ENCODE data around the gene LRRC74B.
"Not testable (repeated sequence)": the region's sequence is repeated elsewhere in the genome, so short reads cannot be mapped to it uniquely, and the experiment has no call there.

The LRRC74B gene

GRCh38 chr22:21060363-21060762 is 14.6 kb downstream of the LRRC74B start:
- DNase-seq, result not testable (repeated sequence)

- not testable (repeated sequence) for DNase-seq
These were observed 16.0 kb downstream of the LRRC74B start for GRCh38 chr22:21061660-21062321.

DNA sequence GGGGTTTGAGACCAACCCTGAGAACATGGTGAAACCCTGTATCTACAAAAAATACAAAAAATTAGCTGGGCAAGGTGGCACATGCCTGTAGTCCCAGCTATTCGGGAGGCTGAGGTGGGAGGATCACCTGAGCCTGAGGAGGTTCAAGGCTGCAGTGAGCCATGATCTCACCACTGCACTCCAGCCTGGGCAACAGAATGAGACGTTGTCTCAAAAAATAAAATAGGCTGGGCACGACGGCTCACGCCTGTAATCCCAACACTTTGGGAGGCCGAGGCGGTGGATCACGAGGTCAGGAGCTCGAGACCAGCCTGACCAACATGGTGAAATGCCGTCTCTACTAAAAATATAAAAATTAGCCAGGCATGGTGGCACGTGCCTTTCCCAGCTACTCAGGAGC is 18.7 kb downstream of the LRRC74B start:
- not testable (repeated sequence) for DNase-seq

DNA sequence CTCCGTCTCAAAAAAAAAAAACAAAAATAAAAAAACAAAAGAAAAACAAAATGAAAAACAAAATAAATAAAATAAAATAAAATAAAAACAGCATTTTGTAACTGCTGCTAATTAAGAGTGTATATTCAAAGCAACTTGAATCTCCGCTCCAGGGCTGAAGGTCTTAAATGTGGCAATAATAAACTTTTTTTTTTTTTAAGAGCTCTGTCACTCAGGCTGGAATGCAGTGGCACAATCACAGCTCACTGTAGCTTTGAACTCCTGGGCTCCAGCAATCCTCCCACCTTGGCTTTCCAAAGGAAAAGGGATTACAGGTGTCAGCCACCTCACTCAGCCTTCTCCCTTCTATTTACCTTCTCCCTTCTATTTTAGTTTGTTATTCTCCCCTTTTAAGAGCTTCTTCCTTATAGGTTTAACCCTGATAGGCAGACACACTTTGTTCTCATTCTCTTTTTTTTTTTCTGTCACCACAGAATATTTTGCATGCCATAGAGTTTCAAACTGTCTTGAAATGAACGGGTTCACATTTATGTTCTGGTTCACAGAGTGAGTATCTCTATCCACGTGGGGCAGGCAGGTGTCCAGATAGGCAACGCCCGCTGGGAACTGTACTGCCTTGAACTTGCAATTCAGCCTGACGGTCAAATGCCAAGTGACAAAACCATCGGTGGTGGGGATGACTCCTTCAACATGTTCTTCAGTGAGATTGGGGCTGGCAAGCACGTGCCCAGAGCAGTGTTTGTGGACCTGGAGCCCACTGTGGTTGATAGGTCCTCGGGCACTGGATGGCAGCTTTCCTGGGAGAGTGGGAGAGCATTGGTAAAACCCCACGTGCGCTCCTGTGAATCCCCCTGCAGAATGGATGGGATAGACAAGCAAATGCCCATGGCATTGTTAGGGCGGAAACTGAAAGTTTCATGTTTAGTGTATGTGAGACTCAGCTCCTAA is 19.4 kb downstream of the LRRC74B start:
- no peak for DNase-seq

GRCh38 chr22:21067075-21067900 is 21.5 kb downstream of the LRRC74B start:
- DNase-seq, result no peak

DNA sequence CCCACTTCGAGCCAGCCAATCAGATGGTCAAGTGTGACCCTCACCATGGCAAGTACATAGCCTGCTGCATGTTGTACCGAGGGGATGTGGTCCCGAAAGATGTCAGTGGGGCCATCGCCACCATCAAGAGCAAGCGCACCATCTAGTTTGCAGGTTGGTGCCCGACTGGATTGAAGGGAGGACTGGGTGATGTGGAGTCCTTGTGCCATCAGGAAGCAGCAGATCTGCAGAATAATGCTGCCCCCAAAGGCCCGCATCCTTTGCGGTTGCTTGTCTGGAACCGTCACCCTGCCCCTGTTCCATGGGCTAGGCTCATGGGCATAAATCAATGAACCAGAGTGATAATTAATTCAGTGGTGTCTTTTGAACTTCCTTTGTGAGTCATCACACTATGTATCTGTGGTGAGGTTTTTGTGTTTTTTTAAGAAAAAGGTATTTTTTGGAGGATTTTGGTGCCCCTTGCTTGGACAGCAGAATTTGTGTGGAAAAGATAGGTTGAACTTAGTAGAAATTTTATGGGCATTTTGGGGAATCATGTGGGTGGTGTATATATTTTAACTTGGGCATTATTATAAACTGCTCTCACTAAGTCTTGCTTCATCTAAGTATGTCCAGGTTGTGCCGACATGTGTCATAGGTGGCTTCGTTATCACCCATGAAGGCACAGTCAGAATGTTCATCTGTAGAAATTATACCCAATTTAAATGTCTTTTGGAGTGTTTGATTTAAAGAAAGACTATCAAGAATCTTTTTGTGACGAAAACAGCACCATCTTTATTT is 22.3 kb downstream of the LRRC74B start:
- DNase-seq, result no peak

GRCh38 chr22:21068681-21069276 is 23.0 kb downstream of the LRRC74B start:
- DNase-seq, result no peak

DNA sequence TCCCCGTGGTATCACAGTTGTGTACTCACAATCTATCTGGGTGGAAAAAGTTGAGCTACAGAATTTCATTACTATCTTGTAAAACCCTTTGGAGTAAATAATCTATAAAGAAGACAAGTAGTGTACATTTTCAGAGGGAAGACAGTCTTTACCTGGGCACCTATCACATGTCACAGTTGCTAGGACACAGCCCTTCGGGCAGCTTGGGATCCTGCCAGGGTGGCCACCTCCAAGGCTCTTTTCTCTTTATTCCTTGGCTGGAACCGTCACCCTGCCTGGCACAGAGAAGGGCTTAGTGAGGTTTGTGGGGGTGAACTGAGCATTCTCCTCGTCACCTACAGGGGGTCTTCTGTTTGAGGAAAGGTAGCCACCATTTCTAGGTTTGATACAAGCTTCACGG is 23.6 kb downstream of the LRRC74B start:
- no peak for DNase-seq

- no peak for DNase-seq
These were observed 25.2 kb downstream of the LRRC74B start for GRCh38 chr22:21070690-21071615.

DNA sequence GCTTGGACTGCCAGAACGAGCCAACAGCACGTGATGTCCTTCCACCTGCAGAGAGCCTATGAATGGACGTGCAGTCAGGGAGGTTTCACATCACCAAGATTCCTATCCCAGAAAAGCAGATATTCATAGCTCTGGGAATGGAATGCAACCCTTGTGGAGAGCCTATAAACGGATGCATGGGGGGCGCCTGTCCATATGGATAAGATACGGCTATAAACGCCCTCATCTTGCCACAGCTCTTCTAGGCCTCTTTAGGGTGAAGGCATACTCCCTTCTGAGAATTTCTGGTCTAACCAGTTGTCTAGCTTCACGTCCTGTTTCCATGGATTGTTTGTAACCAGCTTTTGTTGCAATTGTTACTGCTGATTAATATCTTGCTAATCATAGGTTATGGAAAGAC is 26.1 kb downstream of the LRRC74B start:
- not testable (repeated sequence) for DNase-seq

- no peak for DNase-seq
These were observed 27.3 kb downstream of the LRRC74B start for GRCh38 chr22:21073023-21073422.

GRCh38 chr22:21073482-21073881 is 27.7 kb downstream of the LRRC74B start:
- no peak for DNase-seq

DNA sequence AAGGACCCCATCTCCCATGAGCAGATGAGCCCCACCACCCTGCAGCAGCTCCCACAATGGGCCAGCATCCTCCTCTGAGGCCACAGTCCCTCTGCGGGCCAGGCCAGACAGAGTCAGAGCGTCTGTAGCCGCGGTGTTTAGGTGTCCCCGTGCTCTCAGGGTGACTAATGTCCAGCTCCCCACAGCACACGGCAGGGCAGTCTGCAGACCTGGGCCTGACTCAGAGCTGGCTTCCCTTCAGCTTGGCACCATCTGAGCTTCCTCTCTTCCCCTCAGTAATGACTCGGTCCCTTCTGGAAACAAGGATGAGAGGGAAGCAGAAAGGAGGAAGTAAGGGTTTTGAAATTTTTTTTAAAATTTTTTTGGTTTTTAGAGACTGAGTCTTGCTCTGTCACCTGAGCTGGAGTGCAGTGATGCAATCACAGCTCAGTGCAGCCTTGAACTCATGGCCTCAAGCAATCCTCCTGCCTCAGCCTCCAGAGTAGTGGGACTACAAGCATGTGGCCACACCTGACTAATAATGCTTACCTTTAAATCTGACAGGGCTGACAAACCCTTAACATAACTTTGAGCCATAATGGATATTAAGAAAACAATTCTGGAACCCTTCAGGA is 28.5 kb downstream of the LRRC74B start:
- DNase-seq, result no peak

DNA sequence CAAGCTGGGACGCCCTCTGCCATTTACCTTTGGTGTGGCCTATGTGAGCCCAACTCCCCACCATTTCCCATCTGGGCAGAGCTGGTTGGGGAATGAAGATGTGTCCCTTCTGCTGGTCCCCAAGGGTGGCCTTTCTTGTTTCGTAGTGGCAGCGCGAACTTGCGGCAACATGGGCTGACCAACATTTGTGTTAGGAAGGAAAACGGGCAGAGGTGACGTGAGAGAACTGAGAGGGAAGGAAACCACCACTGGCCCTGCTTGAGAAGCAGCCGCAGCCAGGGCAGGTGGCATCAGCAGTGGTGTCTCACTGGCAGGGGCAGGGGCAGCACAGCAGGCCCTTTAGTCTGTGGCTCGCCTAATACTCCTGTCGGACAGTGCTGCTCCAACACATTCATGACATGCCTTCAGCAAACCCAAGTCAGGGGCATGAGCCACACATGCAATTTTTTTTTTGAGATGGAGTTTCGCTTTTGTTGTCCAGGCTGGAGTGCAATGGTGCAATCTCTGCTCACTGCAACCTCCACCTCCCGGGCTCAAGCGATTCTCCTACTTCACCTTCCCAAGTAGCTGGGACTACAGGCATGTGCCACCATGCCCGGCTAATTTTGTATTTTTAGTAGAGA is 29.9 kb downstream of the LRRC74B start:
- no peak for DNase-seq

DNA sequence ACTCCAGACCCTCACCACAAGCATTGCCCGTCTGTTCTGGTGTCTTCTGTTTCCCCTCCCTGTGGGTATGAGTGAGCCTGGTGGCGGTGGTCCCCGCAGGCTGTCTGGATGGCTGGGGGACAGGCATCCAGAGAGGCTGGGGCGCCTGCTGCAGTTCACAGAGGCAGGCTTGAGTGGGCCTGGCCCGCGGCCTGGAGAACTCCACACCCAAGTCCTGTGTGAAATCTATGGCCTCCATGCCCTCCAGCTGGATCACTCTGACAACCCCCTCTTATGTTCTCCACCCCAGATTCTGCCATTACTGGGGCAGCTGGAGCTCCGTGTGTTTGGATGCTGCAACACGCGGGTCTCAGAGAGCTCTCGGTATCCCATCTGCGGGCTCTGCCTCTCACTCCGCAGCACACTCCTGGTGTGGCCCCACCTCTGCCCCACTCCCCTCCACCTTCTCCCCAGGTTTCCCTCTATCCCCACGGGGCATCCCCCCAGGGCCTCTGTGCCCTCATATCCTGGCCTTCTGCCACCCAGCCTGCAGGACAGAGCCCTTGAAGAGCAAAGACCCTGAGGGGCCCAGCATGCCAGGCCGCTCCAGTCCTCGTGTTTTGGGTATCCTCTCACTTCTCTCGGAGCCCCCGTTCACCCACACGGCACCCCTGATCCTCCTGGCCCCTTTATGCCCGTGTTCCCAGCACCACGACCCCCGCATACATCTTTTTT is 31.3 kb downstream of the LRRC74B start:
- no peak for DNase-seq

GRCh38 chr22:21077884-21078508 is 32.2 kb downstream of the LRRC74B start:
- no peak for DNase-seq

- no peak for DNase-seq
These were observed 33.2 kb downstream of the LRRC74B start for GRCh38 chr22:21078916-21079315.

DNA sequence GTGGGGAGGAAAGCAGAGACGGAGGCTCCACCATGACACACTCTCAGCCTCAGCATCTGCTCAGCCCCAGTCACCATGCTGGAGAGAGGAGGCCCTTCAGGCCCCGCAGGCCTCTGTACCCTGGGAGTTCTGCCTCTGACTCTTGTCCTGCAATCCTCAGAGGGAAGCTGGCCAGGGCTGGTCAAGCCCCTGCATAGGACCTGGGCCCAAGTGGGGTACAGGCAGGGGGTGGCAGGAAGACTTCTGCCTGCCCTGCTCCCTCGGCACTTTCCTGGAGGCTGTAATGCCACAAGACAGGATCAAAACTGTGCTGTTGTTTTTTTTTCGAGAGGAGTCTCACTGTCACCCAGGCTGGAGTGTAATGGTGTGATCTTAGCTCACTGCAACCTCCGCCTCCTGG is 33.7 kb downstream of the LRRC74B start:
- DNase-seq, result no peak

Measured in DMS79 (cell line).